NOMO-1 treated with dmso at 0.1 percent for 144 hours (cell line): Measurements from ENCODE around the gene KCNA2.

Source experiments
- DNase-seq: peaks from one replicate; lab custom pipeline; 2025; ENCODE audit not compliant: unreplicated experiment; lab: John Stamatoyannopoulos, UW

KCNA2 gene

GRCh38 chr1:110628323-110629105 is 22.4 kb upstream of the KCNA2 start:
- DNase-seq = no peak

- peak; percentile 53 for DNase-seq
Measured at GRCh38 chr1:110627764-110628163, 21.6 kb upstream of the KCNA2 start.

GRCh38 chr1:110626889-110627288 is 20.7 kb upstream of the KCNA2 start:
- DNase-seq = no peak

- no peak for DNase-seq
Measured at GRCh38 chr1:110620686-110621085, 14.5 kb upstream of the KCNA2 start.

- DNase-seq = no peak
Measured at GRCh38 chr1:110620250-110620615, 14.1 kb upstream of the KCNA2 start.

- DNase-seq = peak; percentile 88
Measured at GRCh38 chr1:110619412-110620249, 13.5 kb upstream of the KCNA2 start.

GRCh38 chr1:110618668-110619067 is 12.5 kb upstream of the KCNA2 start:
- no peak for DNase-seq

- no peak for DNase-seq
Measured at GRCh38 chr1:110617589-110617988, 11.4 kb upstream of the KCNA2 start.

GRCh38 chr1:110617116-110617515 is 11.0 kb upstream of the KCNA2 start:
- no peak for DNase-seq

GRCh38 chr1:110616587-110616986 is 10.4 kb upstream of the KCNA2 start:
- DNase-seq = peak; percentile 21

- peak; percentile 36 for DNase-seq
Measured at GRCh38 chr1:110615548-110616130, 9.5 kb upstream of the KCNA2 start.

- DNase-seq = no peak
Measured at GRCh38 chr1:110612060-110612745, 6.0 kb upstream of the KCNA2 start.

- no peak for DNase-seq
Measured at GRCh38 chr1:110610696-110611286, 4.6 kb upstream of the KCNA2 start.

GRCh38 chr1:110610084-110610483 is 3.9 kb upstream of the KCNA2 start:
- no peak for DNase-seq

GRCh38 chr1:110608247-110608646 is 2.1 kb upstream of the KCNA2 start:
- DNase-seq = no peak

GRCh38 chr1:110607536-110608230 is 1.5 kb upstream of the KCNA2 start:
- no peak for DNase-seq

- no peak for DNase-seq
Measured at GRCh38 chr1:110606657-110607535, 738 bp upstream of the KCNA2 start.

GRCh38 chr1:110605446-110605845 is 712 bp downstream of the KCNA2 start:
- no peak for DNase-seq

GRCh38 chr1:110604586-110605148 is 1.5 kb downstream of the KCNA2 start:
- DNase-seq = no peak
